ENCODE data around the gene SSBP3. TPM values are rescaled to one million over a fixed set of nuclear protein-coding genes. Genes with fewer than 3 reads are reported as not detected.

SSBP3 gene
- total and polyA plus RNA-seq, 9 of the 15 experiments (the other 6 are each of a cell fraction or from before 2014, with no cell fraction given), result 8.7 to 108 (median 33.8) TPM

DNA sequence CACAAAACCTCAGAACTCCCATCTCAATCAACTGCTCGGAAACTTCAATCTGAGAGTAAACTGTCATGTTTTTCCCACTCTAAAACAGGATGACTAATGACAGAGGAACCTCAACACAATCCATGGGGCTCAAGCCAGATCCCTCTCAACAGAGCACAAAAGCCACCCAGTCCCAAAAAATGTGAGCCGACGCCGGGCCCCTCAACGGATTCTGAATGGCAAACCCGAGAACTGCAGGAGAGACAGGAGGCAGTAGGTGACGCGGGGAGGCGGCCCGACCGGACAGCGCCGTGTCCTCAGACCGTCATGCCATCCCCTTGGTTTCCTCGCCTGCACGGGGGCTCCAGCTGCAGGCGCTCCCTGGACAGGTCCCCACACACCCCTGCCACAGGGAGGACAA is 53.4 kb downstream of the SSBP3 start:
- DNase-seq (ENCODE audit: extremely low read depth in 1 of 4, low spot score in 3 of 4), result no peak
- H3K9me1 ChIP-seq (ENCODE audit: control insufficient read depth, insufficient read depth, low read length), result peaks cover 4% of the 10 kb centered on the region

More for the DNA sequence above, 53.4 kb downstream of the SSBP3 start:
- FAIRE-seq (no peak), ATAC-seq (no peak)
- POLR2A ChIA-PET, result interaction anchor here (0.6 to 0.7 kb wide), 2 partner anchors 54 to 192 kb away, joined by 3 to 5 read pairs; no protein-coding TSS in a partner anchor
- in situ Hi-C loops (cut with MboI) (no loop called here), intact Hi-C loops (cut with micrococcal nuclease) (no loop called here)
- no peak overlapping the region for H3K4me2 ChIP-seq (ENCODE audit: insufficient read depth, low read length)
- H3K36me3 ChIP-seq (ENCODE audit: control insufficient read depth, insufficient read depth, low read length), result peaks cover 27% of the 10 kb centered on the region; the same call in 2 of the 3 replicates
- H3K4me3 ChIP-seq, result no peak overlapping the region
- 88% methylated on average over 17 of the region's 17 CpGs for WGBS (ENCODE audit: insufficient coverage, low coverage, missing lambda C conversion rate)
- CTCF ChIA-PET (ENCODE audit: low intra/inter-chr PET ratio), result no interaction called here
- H3K27ac ChIP-seq (ENCODE audit: extremely low read depth, low read depth, low read length), result no peak overlapping the region
- H3K79me2 ChIP-seq (ENCODE audit: control insufficient read depth, insufficient read depth, low read length), result peaks cover 95% of the 10 kb centered on the region
- H3K9me3 ChIP-seq (replicated peaks; ENCODE audit: control insufficient read depth, insufficient read depth, low read depth, low read length), result no peaks in the 10 kb centered on the region
- no peak overlapping the region for H2AFZ ChIP-seq (ENCODE audit: low read depth, low read length)
- TF ChIP-seq ZNF24 (IDR thresholded peaks at IDR 0.05) (no peak), BCLAF1 (IDR thresholded peaks at IDR 0.05; ENCODE audit: borderline replicate concordance in 1 of 2, control insufficient read depth in 1 of 2, low read depth in 2 of 2, low read length in 1 of 2) (no peak), RBM22 (IDR thresholded peaks at IDR 0.05; ENCODE audit: low read depth, low read length, poor library complexity, severe bottlenecking) (peak; percentile 28)
- H4K20me1 ChIP-seq (replicated peaks; ENCODE audit: control insufficient read depth, insufficient read depth, low read length), result peaks cover 52% of the 10 kb centered on the region
- H3K4me1 ChIP-seq (replicated peaks in 1 of 2; ENCODE audit: control insufficient read depth in 2 of 2, insufficient read depth in 2 of 2, low read length in 2 of 2), result peaks cover 40 to 42% of the 10 kb centered on the region in 2 experiments
- 0 out of 4 replicates have a peak overlapping the region, but pooled peaks of 1 of the 2 experiments have one; percentile 21 for H3K9ac ChIP-seq (ENCODE audit: insufficient read depth in 1 of 2, low read depth in 2 of 2, low read length in 2 of 2)
- no TSS peak for BruUV-seq (replicated peaks)
- H3K27me3 ChIP-seq (ENCODE audit: control insufficient read depth in 2 of 2, insufficient read depth in 2 of 2, low read length in 2 of 2), result no peaks in the 10 kb centered on the region
